SU-DHL-6 (cell line): ENCODE data around the gene TMEM39B.
"Not testable (repeated sequence)": the region's sequence is repeated elsewhere in the genome, so short reads cannot be mapped to it uniquely, and the experiment has no call there.

Source experiments
- H2AFZ ChIP-seq: fragments of 200-600 bp; sonication (generic); 2 replicates; pipeline ENCODE4 v1.6.1; 2014; ENCODE audit warnings: low read depth, mild to moderate bottlenecking, moderate library complexity, mixed read lengths, antibody characterized with exemption, low read length; ENCODE audit not compliant: severe bottlenecking
- H3F3A ChIP-seq: fragments of 200-600 bp; shearing (Covaris generic); 2 replicates; pipeline ENCODE4 v1.6.0; 2016; ENCODE audit warnings: antibody characterized with exemption, mild to moderate bottlenecking; ENCODE audit not compliant: insufficient read depth
- H3K27ac ChIP-seq: fragments of 200-600 bp; sonication (generic); 2 replicates; pipeline ENCODE4 v1.5.1; 2016; ENCODE audit warnings: low read depth, mild to moderate bottlenecking, low read length, moderate library complexity, mixed read lengths
- H3K27me3 ChIP-seq: fragments of 200-600 bp; sonication (generic), shearing (Covaris generic); 2 replicates; pipeline ENCODE4 v1.6.0; 2014; ENCODE audit warnings: mild to moderate bottlenecking, low read length
- H3K36me3 ChIP-seq: fragments of 200-600 bp; sonication (generic); 2 replicates; pipeline ENCODE4 v1.6.1; 2014; ENCODE audit warnings: mild to moderate bottlenecking, low read length, mixed read lengths
- H3K4me2 ChIP-seq: fragments of 300-600, 200-600 bp; shearing (Covaris generic), sonication (generic); 2 replicates; pipeline ENCODE4 v1.6.0; 2014; ENCODE audit warnings: low read length, low read depth, mild to moderate bottlenecking; ENCODE audit not compliant: poor library complexity, severe bottlenecking
- H3K4me3 ChIP-seq: fragments of 200-600 bp; sonication (generic); 2 replicates; pipeline ENCODE4 v1.5.1; 2014; ENCODE audit warnings: antibody characterized with exemption, low read length, mild to moderate bottlenecking, mixed read lengths; ENCODE audit not compliant: insufficient read depth, poor library complexity, severe bottlenecking
- H3K79me2 ChIP-seq: fragments of 200-600 bp; sonication (generic); 2 replicates; pipeline ENCODE4 v1.6.1; 2014; ENCODE audit warnings: mild to moderate bottlenecking, low read length, moderate library complexity; ENCODE audit not compliant: insufficient read depth
- H3K9ac ChIP-seq: fragments of 200-600 bp; sonication (generic); 2 replicates; pipeline ENCODE4 v1.7.0; 2014; ENCODE audit warnings: mild to moderate bottlenecking, low read length
- H3K9me2 ChIP-seq: fragments of 200-600 bp; sonication (generic); replicated peaks from 2 replicates; pipeline ENCODE4 v1.6.1; 2014; ENCODE audit warnings: low read length; ENCODE audit not compliant: insufficient read depth
- H3K9me3 ChIP-seq: fragments of 200-600 bp; sonication (generic); 2 replicates; pipeline ENCODE4 v1.6.1; 2014; ENCODE audit warnings: low read length, mixed read lengths; ENCODE audit not compliant: insufficient read depth
- H4K20me1 ChIP-seq: fragments of 200-600 bp; sonication (generic); 2 replicates; pipeline ENCODE4 v1.6.1; 2014; ENCODE audit warnings: low read depth, mild to moderate bottlenecking, antibody characterized with exemption, low read length, moderate library complexity, mixed read lengths
- CTCF ChIP-seq: fragments of 200-600 bp; sonication (generic); IDR thresholded peaks from one replicate; pipeline ENCODE4 v1.5.1; 2017; ENCODE audit warnings: antibody characterized with exemption, mild to moderate bottlenecking, low read length, moderate library complexity; ENCODE audit not compliant: insufficient read depth, poor library complexity, severe bottlenecking
- EZH2phosphoT487 ChIP-seq: fragments of 200-600 bp; sonication (generic), shearing (Covaris generic); conservative IDR thresholded peaks from 2 replicates; pipeline ENCODE4 v1.6.1; 2018; ENCODE audit warnings: mild to moderate bottlenecking, antibody characterized with exemption, low read length, moderate library complexity, mixed read lengths

TMEM39B gene

GRCh38 chr1:32138965-32139364 is 66.2 kb downstream of the TMEM39B start:
- Histone ChIP-seq H3K27ac (no peak overlapping the region), H4K20me1 (0 out of 2 replicates have a peak, but pooled peaks cover 5% of the 10 kb centered on the region), H3K4me2 (no peak overlapping the region), H3F3A (0 out of 2 replicates have a peak, but pooled peaks cover 4% of the 10 kb centered on the region), H3K9me3 (no peaks in the 10 kb centered on the region), H3K4me3 (no peak overlapping the region), H3K79me2 (peaks cover 83% of the 10 kb centered on the region), H2AFZ (no peak overlapping the region), H3K9me2 (no peaks in the 10 kb centered on the region), H3K9ac (no peak overlapping the region), H3K36me3 (no peaks in the 10 kb centered on the region), H3K27me3 (no peaks in the 10 kb centered on the region)
- no peak for TF ChIP-seq EZH2phosphoT487
- no peak for TF ChIP-seq CTCF

GRCh38 chr1:32142446-32143301 is 69.9 kb downstream of the TMEM39B start:
- no peak overlapping the region for H3K4me2 ChIP-seq
- no peaks in the 10 kb centered on the region for H3K27me3 ChIP-seq
- H3K79me2 ChIP-seq = peaks cover 87% of the 10 kb centered on the region
- TF ChIP-seq CTCF (no peak), EZH2phosphoT487 (no peak)
- no peaks in the 10 kb centered on the region for H3K9me3 ChIP-seq
- H3K27ac ChIP-seq = no peak overlapping the region
- peaks cover 4% of the 10 kb centered on the region; the same call in 1 of the 2 replicates for H3F3A ChIP-seq
- no peaks in the 10 kb centered on the region for H3K9me2 ChIP-seq
- H2AFZ ChIP-seq = no peak overlapping the region
- H4K20me1 ChIP-seq = 0 out of 2 replicates have a peak, but pooled peaks cover 5% of the 10 kb centered on the region
- no peak overlapping the region for H3K4me3 ChIP-seq
- no peak overlapping the region for H3K9ac ChIP-seq
- no peaks in the 10 kb centered on the region for H3K36me3 ChIP-seq

- H3K9ac ChIP-seq, H3K4me2 ChIP-seq: not testable (repeated sequence)
These were observed 70.6 kb downstream of the TMEM39B start for GRCh38 chr1:32143302-32143695.

GRCh38 chr1:32144033-32144432 is 71.3 kb downstream of the TMEM39B start:
- no peak overlapping the region for H3K4me2 ChIP-seq
- no peak overlapping the region for H3K27ac ChIP-seq
- H3K79me2 ChIP-seq = peaks cover 89% of the 10 kb centered on the region
- no peaks in the 10 kb centered on the region for H3K9me2 ChIP-seq
- no peaks in the 10 kb centered on the region for H3K27me3 ChIP-seq
- TF ChIP-seq EZH2phosphoT487 = no peak
- no peak for TF ChIP-seq CTCF
- no peak overlapping the region for H2AFZ ChIP-seq
- peaks cover 4% of the 10 kb centered on the region; the same call in 1 of the 2 replicates for H3F3A ChIP-seq
- no peaks in the 10 kb centered on the region for H3K9me3 ChIP-seq
- no peak overlapping the region for H3K9ac ChIP-seq
- no peak overlapping the region for H3K4me3 ChIP-seq
- 0 out of 2 replicates have a peak, but pooled peaks cover 5% of the 10 kb centered on the region for H4K20me1 ChIP-seq
- no peaks in the 10 kb centered on the region; the same call in 1 of the 2 replicates for H3K36me3 ChIP-seq

More at GRCh38 chr1:32143302-32143695, 70.6 kb downstream of the TMEM39B start:
- H3K4me3 ChIP-seq, H3K27ac ChIP-seq, H3K36me3 ChIP-seq, H3K27me3 ChIP-seq, H4K20me1 ChIP-seq, H2AFZ ChIP-seq, H3K9me2 ChIP-seq, H3F3A ChIP-seq, H3K9me3 ChIP-seq: not testable (repeated sequence)
- peaks cover 89% of the 10 kb centered on the region for H3K79me2 ChIP-seq

GRCh38 chr1:32147799-32148198 is 75.1 kb downstream of the TMEM39B start:
- not testable (repeated sequence) for H3K4me2 ChIP-seq, H2AFZ ChIP-seq, H4K20me1 ChIP-seq, H3K9me2 ChIP-seq, H3K36me3 ChIP-seq, H3K9me3 ChIP-seq, H3K4me3 ChIP-seq, H3K9ac ChIP-seq, H3K27ac ChIP-seq, H3F3A ChIP-seq, H3K27me3 ChIP-seq
- peaks cover 89% of the 10 kb centered on the region for H3K79me2 ChIP-seq
